ENCODE results near the gene CANX. TPM values are rescaled to one million over a fixed set of nuclear protein-coding genes. Genes with fewer than 3 reads are reported as not detected.

CANX gene
- total and polyA plus RNA-seq, 2 of the 13 experiments (the other 11 are each of a cell fraction or from before 2014, with no cell fraction given): 477 to 680 TPM

DNA sequence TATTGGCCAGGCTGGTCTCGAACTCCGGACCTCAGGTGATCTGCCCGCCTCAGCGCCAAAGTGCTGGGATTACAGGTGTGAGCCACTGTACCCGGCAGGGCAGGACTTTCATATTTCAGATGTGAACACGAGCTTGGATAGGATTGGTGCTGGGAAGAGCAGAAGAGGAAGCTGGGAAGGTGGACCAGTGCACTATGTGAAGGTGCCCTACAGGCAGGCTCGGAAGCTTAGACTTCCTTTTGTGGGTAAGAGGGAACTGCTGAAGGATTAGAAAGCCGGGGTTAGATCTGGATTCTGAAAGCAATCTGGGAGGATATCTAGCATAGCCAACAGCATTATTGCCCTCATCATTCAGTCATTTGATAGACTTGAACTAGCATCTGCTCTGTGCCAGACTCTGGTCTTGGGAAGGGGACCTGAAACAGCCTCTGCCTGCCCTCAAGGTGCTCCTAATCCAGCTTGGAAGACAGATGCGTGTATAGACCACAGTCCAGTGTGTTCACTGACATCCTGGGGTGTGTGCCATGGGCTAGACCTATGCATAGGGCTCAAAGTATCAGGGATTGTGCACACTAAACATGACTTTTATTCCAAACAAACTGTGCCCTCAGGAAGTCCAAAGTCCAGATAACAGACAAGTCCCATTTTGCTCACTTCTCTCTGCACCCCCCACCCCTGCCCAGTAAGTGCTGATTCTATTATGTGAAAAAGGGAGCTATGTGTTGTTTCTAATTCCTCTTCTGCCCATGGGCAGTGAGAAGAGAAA lies 18.6 kb upstream of the CANX start (continued):
- TF ChIP-seq KLF16 (CRISPR knock-in tag; IDR thresholded peaks at IDR 0.05) (0 out of 4 replicates have a peak, but pooled peaks of 1 of the 2 experiments have one; percentile 25), NCOA2 (CRISPR knock-in tag; IDR thresholded peaks at IDR 0.05) (peak; percentile 55; the same call in 1 of the 2 replicates), ZNF749 (CRISPR knock-in tag; IDR thresholded peaks at IDR 0.05; ENCODE audit: borderline replicate concordance) (no peak), ZNF230 (CRISPR knock-in tag; IDR thresholded peaks at IDR 0.05) (peak; percentile 1; the same call in 1 of the 2 replicates), FOXK1 (CRISPR knock-in tag; IDR thresholded peaks at IDR 0.05; ENCODE audit: borderline replicate concordance, low read depth) (peak; percentile 4; the same call in 1 of the 2 replicates), RFXAP (CRISPR knock-in tag; IDR thresholded peaks at IDR 0.05; ENCODE audit: borderline replicate concordance) (no peak; the same call in 1 of the 2 replicates), ZNF772 (CRISPR knock-in tag; IDR thresholded peaks at IDR 0.05) (peak; percentile 72; the same call in 1 of the 2 replicates), ZNF557 (CRISPR knock-in tag; IDR thresholded peaks at IDR 0.05) (0 out of 2 replicates have a peak, but pooled peaks have one; percentile 46), ZNF430 (CRISPR knock-in tag; IDR thresholded peaks at IDR 0.05) (peak; percentile 53; the same call in 1 of the 2 replicates), FOXM1 (CRISPR knock-in tag; IDR thresholded peaks at IDR 0.05) (no peak), NRL (CRISPR knock-in tag; IDR thresholded peaks at IDR 0.05; ENCODE audit: borderline replicate concordance) (no peak)
- TF ChIP-seq, protein P1, sequence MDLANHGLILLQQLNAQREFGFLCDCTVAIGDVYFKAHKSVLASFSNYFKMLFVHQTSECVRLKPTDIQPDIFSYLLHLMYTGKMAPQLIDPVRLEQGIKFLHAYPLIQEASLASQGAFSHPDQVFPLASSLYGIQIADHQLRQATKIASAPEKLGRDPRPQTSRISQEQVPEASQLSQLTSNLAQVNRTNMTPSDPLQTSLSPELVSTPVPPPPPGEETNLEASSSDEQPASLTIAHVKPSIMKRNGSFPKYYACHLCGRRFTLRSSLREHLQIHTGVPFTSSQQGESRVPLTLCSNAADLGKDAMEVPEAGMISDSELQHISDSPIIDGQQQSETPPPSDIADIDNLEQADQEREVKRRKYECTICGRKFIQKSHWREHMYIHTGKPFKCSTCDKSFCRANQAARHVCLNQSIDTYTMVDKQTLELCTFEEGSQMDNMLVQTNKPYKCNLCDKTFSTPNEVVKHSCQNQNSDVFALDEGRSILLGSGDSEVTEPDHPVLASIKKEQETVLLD (CRISPR knock-in tag; IDR thresholded peaks at IDR 0.05; ENCODE audit: low read depth): no peak
- TF ChIP-seq, protein P2, sequence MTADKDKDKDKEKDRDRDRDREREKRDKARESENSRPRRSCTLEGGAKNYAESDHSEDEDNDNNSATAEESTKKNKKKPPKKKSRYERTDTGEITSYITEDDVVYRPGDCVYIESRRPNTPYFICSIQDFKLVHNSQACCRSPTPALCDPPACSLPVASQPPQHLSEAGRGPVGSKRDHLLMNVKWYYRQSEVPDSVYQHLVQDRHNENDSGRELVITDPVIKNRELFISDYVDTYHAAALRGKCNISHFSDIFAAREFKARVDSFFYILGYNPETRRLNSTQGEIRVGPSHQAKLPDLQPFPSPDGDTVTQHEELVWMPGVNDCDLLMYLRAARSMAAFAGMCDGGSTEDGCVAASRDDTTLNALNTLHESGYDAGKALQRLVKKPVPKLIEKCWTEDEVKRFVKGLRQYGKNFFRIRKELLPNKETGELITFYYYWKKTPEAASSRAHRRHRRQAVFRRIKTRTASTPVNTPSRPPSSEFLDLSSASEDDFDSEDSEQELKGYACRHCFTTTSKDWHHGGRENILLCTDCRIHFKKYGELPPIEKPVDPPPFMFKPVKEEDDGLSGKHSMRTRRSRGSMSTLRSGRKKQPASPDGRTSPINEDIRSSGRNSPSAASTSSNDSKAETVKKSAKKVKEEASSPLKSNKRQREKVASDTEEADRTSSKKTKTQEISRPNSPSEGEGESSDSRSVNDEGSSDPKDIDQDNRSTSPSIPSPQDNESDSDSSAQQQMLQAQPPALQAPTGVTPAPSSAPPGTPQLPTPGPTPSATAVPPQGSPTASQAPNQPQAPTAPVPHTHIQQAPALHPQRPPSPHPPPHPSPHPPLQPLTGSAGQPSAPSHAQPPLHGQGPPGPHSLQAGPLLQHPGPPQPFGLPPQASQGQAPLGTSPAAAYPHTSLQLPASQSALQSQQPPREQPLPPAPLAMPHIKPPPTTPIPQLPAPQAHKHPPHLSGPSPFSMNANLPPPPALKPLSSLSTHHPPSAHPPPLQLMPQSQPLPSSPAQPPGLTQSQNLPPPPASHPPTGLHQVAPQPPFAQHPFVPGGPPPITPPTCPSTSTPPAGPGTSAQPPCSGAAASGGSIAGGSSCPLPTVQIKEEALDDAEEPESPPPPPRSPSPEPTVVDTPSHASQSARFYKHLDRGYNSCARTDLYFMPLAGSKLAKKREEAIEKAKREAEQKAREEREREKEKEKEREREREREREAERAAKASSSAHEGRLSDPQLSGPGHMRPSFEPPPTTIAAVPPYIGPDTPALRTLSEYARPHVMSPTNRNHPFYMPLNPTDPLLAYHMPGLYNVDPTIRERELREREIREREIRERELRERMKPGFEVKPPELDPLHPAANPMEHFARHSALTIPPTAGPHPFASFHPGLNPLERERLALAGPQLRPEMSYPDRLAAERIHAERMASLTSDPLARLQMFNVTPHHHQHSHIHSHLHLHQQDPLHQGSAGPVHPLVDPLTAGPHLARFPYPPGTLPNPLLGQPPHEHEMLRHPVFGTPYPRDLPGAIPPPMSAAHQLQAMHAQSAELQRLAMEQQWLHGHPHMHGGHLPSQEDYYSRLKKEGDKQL (CRISPR knock-in tag; IDR thresholded peaks at IDR 0.05; ENCODE audit: low read depth): no peak
- TF ChIP-seq, protein P3, sequence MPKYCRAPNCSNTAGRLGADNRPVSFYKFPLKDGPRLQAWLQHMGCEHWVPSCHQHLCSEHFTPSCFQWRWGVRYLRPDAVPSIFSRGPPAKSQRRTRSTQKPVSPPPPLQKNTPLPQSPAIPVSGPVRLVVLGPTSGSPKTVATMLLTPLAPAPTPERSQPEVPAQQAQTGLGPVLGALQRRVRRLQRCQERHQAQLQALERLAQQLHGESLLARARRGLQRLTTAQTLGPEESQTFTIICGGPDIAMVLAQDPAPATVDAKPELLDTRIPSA (CRISPR knock-in tag; IDR thresholded peaks at IDR 0.05; ENCODE audit: borderline replicate concordance): no peak
- TF ChIP-seq, protein P4, sequence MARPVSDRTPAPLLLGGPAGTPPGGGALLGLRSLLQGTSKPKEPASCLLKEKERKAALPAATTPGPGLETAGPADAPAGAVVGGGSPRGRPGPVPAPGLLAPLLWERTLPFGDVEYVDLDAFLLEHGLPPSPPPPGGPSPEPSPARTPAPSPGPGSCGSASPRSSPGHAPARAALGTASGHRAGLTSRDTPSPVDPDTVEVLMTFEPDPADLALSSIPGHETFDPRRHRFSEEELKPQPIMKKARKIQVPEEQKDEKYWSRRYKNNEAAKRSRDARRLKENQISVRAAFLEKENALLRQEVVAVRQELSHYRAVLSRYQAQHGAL (CRISPR knock-in tag; IDR thresholded peaks at IDR 0.05; ENCODE audit: not compliant biosample characterization): no peak
- TF ChIP-seq, protein P5, sequence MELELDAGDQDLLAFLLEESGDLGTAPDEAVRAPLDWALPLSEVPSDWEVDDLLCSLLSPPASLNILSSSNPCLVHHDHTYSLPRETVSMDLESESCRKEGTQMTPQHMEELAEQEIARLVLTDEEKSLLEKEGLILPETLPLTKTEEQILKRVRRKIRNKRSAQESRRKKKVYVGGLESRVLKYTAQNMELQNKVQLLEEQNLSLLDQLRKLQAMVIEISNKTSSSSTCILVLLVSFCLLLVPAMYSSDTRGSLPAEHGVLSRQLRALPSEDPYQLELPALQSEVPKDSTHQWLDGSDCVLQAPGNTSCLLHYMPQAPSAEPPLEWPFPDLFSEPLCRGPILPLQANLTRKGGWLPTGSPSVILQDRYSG (CRISPR knock-in tag; IDR thresholded peaks at IDR 0.05): no peak
- TF ChIP-seq, protein P6, sequence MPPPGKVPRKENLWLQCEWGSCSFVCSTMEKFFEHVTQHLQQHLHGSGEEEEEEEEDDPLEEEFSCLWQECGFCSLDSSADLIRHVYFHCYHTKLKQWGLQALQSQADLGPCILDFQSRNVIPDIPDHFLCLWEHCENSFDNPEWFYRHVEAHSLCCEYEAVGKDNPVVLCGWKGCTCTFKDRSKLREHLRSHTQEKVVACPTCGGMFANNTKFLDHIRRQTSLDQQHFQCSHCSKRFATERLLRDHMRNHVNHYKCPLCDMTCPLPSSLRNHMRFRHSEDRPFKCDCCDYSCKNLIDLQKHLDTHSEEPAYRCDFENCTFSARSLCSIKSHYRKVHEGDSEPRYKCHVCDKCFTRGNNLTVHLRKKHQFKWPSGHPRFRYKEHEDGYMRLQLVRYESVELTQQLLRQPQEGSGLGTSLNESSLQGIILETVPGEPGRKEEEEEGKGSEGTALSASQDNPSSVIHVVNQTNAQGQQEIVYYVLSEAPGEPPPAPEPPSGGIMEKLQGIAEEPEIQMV (CRISPR knock-in tag; IDR thresholded peaks at IDR 0.05; ENCODE audit: low read depth): no peak

Data from HepG2 (cell line).